GM12878 (cell line): ENCODE data around the gene FXYD6. TPM values are rescaled to one million over a fixed set of nuclear protein-coding genes. Genes with fewer than 3 reads are reported as not detected.

Source experiments
- ATAC-seq: fragments of 200-7000 bp; cut with Tn5 transposase; 3 replicates; pipeline ENCODE4 v1.9.1; 2020; ENCODE audit warnings: mild to moderate bottlenecking, moderate library complexity
- BruUV-seq: library from RNA; stranded (reverse); fragments of 400-500 nt; replicated peaks from 2 replicates; lab custom pipeline; 2021; lab: Mats Ljungman, UMichigan
- CTCF ChIA-PET: fragments of 300-600 bp; sonication (Branson Sonifier 250); formaldehyde crosslinking; extraction: SDS; loops from one replicate; lab custom pipeline; 2021; ENCODE audit warnings: inconsistent platforms; lab: Yijun Ruan, JAX
- POLR2A ChIA-PET: fragments of 350-600 bp; formaldehyde crosslinking; extraction: SDS; loops from one replicate; lab custom pipeline; 2021; ENCODE audit warnings: inconsistent platforms; lab: Charles Lee
- RAD21 ChIA-PET: fragments of 300-600 bp; sonication (Branson Sonifier 250); formaldehyde crosslinking; loops from one replicate; lab custom pipeline; 2023; ENCODE audit warnings: antibody characterized with exemption; ENCODE audit not compliant: unreplicated experiment; lab: Charles Lee
- SMC1A ChIA-PET: fragments of 300-600 bp; sonication (Branson Sonifier 250); formaldehyde crosslinking; loops from one replicate; lab custom pipeline; 2023; ENCODE audit not compliant: unreplicated experiment, uncharacterized antibody; lab: Charles Lee
- DNase-seq: peaks from one replicate; pipeline ENCODE4 v3.0.0-alpha.2; 2011; ENCODE audit warnings: low read depth, low spot score
- FAIRE-seq: peaks from 3 replicates; lab custom pipeline; 2011; peaks lifted over from hg19 to GRCh38; lab: Jason Lieb, UNC
- H2AFZ ChIP-seq: 2 replicates; pipeline ENCODE4 v1.6.0; 2011; ENCODE audit warnings: low read depth, low read length, control low read depth; ENCODE audit not compliant: control insufficient read depth
- H3K27ac ChIP-seq: 2 replicates; pipeline ENCODE4 v1.5.1; 2011; ENCODE audit warnings: control low read depth; ENCODE audit not compliant: control insufficient read depth, insufficient read depth
- H3K27me3 ChIP-seq, 2 experiments: replicated peaks in 1 of 2; 2 replicates each; pipeline versions ENCODE4 v1.6.0 to v1.6.1; 2011; ENCODE audit warnings: low read length in 1 of 2; ENCODE audit not compliant: control insufficient read depth in 2 of 2, insufficient read depth in 2 of 2
- H3K36me3 ChIP-seq, 2 experiments: 2 replicates each; pipeline ENCODE4 v1.5.1; 2011; ENCODE audit warnings: low read length in 1 of 2; ENCODE audit not compliant: control insufficient read depth in 2 of 2, insufficient read depth in 2 of 2
- H3K4me1 ChIP-seq: 2 replicates; pipeline ENCODE4 v1.6.1; 2011; ENCODE audit warnings: mild to moderate bottlenecking, low read length, moderate library complexity, mixed read lengths; ENCODE audit not compliant: control insufficient read depth, insufficient read depth
- H3K4me2 ChIP-seq: 2 replicates; pipeline ENCODE4 v1.6.0; 2011; ENCODE audit warnings: control low read depth; ENCODE audit not compliant: control insufficient read depth, insufficient read depth
- H3K4me3 ChIP-seq: fragments of 200-600 bp; sonication (generic); 2 replicates; pipeline ENCODE4 v1.5.1; 2016
- H3K79me2 ChIP-seq: 2 replicates; pipeline ENCODE4 v1.6.0; 2011; ENCODE audit warnings: low read length; ENCODE audit not compliant: control insufficient read depth, insufficient read depth
- H3K9ac ChIP-seq: 2 replicates; pipeline ENCODE4 v1.8.0; 2011; ENCODE audit warnings: low read length, control low read depth, mixed read lengths; ENCODE audit not compliant: control insufficient read depth, insufficient read depth
- H3K9me3 ChIP-seq: replicated peaks from 3 replicates; pipeline ENCODE4 v1.5.1; 2011; ENCODE audit warnings: mild to moderate bottlenecking, low read length; ENCODE audit not compliant: control insufficient read depth, insufficient read depth
- H4K20me1 ChIP-seq: 2 replicates; pipeline ENCODE4 v1.6.0; 2011; ENCODE audit not compliant: control insufficient read depth, insufficient read depth
- MYC ChIP-seq: IDR thresholded peaks from 2 replicates; pipeline ENCODE4 v1.6.1; 2011; ENCODE audit warnings: mild to moderate bottlenecking, low read length, moderate library complexity, inconsistent platforms; ENCODE audit not compliant: insufficient read depth, insufficient replicate concordance, insufficient read length, severe bottlenecking
- ZNF592 ChIP-seq: fragments of 450-650 bp; IDR thresholded peaks from 2 replicates; pipeline ENCODE4 v1.6.1; 2017; ENCODE audit warnings: mild to moderate bottlenecking, moderate library complexity
- WGBS: methylation state at CpG from one replicate; pipeline ENCODE4 v1.1.6; 2016; ENCODE audit warnings: low lambda C conversion rate; ENCODE audit not compliant: insufficient replicate concordance, insufficient coverage; ENCODE audit errors: missing lambda C conversion rate; 5-methylcytosine and 5-hydroxymethylcytosine counted together
- in situ Hi-C: fragments of 300-500 bp; cut with MboI; formaldehyde crosslinking; loops from 9 replicates; pipeline ENCODE4 v1.14.3; 2018; ENCODE audit warnings: mixed read lengths
- intact Hi-C: fragments of 100-400 bp; cut with micrococcal nuclease; formaldehyde crosslinking; loops from one replicate; pipeline ENCODE4 v1.14.2; 2022; ENCODE audit not compliant: unreplicated experiment
- polyA plus RNA-seq, 11 experiments: library from polyadenylated mRNA; depleted of rRNA in 4 of 11; unstranded in 6 of 11; stranded (reverse) in 5 of 11; fragments of >200 nt; fragmentation: Nextera tagmentation in 4 of 11; fragmentation: Illumina TruSeq in 1 of 11; extraction: Ambion mirVana in 4 of 11; extraction: Trizol in 1 of 11; gene quantifications; 1 replicate in 1 of 11; 2 replicates in 10 of 11; pipeline versions ENCODE4 v1.2.1 to v1.2.3, GENCODE V29; 2011 to 2016; ENCODE audit warnings: inconsistent platforms in 2 of 11, missing spikeins in 2 of 11, low read depth in 1 of 11
- total RNA-seq, 4 experiments: library from RNA; depleted of rRNA in 3 of 4; stranded (reverse); fragments of >200 nt in 3 of 4; fragmentation: Illumina TruSeq in 1 of 4; extraction: Trizol in 1 of 4; gene quantifications; 2 replicates each; pipeline versions ENCODE4 v1.2.1 to v1.2.3, GENCODE V29; 2013 to 2021

Gene FXYD6
- total and polyA plus RNA-seq, 10 of the 15 experiments (the other 5 are each of a cell fraction or from before 2014, with no cell fraction given) = 0.09 to 2.0 (median 0.23) TPM; not detected in 2

GRCh38 chr11:117862019-117862725 lies 14.3 kb downstream of the FXYD6 start:
- Histone ChIP-seq H3K4me1 (no peaks in the 10 kb centered on the region), H3K36me3 (no peaks in the 10 kb centered on the region), H4K20me1 (no peaks in the 10 kb centered on the region), H3K27ac (no peak overlapping the region), H3K4me2 (no peak overlapping the region), H3K27me3 (no peaks in the 10 kb centered on the region; a peak in 1 of 4 replicates), H3K79me2 (no peaks in the 10 kb centered on the region), H3K9ac (no peak overlapping the region), H3K4me3 (no peak overlapping the region), H2AFZ (no peak overlapping the region), H3K9me3 (no peaks in the 10 kb centered on the region)
- DNase-seq (no peak), ATAC-seq (no peak), FAIRE-seq (no peak)
- in situ Hi-C loops (no loop called here), intact Hi-C loops (no loop called here)
- whole genome bisulfite sequencing = 34% methylated on average over 12 of the region's 12 CpGs
- TF ChIP-seq MYC (no peak), ZNF592 (no peak)
- ChIA-PET SMC1A (interaction anchor here (0.6 to 1.3 kb wide), 2 partner anchors 10 to 85 kb away, joined by 3 read pairs; no protein-coding TSS in a partner anchor), CTCF (no interaction called here), POLR2A (interaction anchor here (0.6 kb wide), 1 partner anchor 104 kb away, joined by 4 read pairs; no protein-coding TSS in a partner anchor), RAD21 (interaction anchor here (1.7 kb wide), 1 partner anchor 84 kb away, joined by 4 read pairs; no protein-coding TSS in a partner anchor)
- BruUV-seq = no TSS peak
